Measurements from ENCODE around the gene AGTRAP. TPM values are rescaled to one million over a fixed set of nuclear protein-coding genes. Genes with fewer than 3 reads are reported as not detected.

Gene AGTRAP
- total and polyA plus RNA-seq, 2 of the 4 experiments (the other 2 are of a cell fraction): 21.5 to 57.7 TPM

DNA sequence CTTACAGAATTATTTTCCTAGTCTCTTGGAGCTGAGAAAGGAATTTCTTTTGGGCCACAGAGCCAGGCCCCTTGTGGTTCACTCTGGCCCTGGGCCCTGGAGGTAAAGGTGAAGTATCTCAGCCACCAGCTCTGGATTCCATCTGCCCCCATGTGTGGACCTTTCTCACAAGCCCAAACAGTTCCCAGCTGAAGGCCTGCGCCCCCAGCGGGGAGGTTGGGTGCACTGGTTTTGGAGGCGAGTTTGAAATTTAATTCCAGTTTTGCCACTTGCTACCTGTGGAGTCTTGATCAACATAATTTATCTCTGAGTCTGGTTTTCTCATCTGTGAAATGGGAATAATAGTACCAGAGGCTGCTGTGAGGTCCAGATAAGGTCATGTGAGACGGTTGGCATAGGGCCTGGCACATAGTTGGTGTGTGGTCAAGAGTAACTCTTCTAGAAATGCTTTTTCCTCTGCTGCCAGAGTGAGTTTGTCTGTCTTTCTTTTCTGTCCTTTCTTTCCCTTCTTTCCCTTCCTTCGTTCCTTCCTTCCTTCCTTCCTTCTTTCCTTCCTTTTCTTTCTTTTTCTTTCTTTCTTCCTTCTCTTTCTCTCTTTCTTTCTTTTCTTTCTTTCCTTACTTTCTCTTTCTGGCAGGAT, 6.1 kb downstream of the AGTRAP start:
- Histone ChIP-seq H2BK5ac (ENCODE audit: low read depth, low read length, poor library complexity, severe bottlenecking) (no peak overlapping the region), H4K5ac (ENCODE audit: low read depth, low read length) (no peak overlapping the region), H3K18ac (ENCODE audit: low read depth, low read length) (no peak overlapping the region), H3K4me2 (ENCODE audit: low read depth, low read length) (no peak overlapping the region), H3K36me3 (ENCODE audit: control insufficient read depth, insufficient read depth, low read length) (peaks cover 6% of the 10 kb centered on the region), H2AK5ac (ENCODE audit: low read depth, low read length) (no peak overlapping the region), H2AK9ac (replicated peaks; ENCODE audit: low read depth, low read length, poor library complexity) (no peak overlapping the region), H3K9ac (ENCODE audit: low read depth, low read length) (no peak overlapping the region), H3K9me1 (ENCODE audit: insufficient read depth, low read length) (peaks cover 7% of the 10 kb centered on the region; the same call in 1 of the 2 replicates), H3K9me3 (ENCODE audit: control insufficient read depth, insufficient read depth, low read length) (no peaks in the 10 kb centered on the region), H3K4me3 (ENCODE audit: insufficient read depth, low read depth, low read length) (no peak overlapping the region), H3K27me3 (ENCODE audit: control insufficient read depth, insufficient read depth, low read length) (no peaks in the 10 kb centered on the region), H3K4ac (ENCODE audit: low read depth, low read length) (no peak overlapping the region), H3K14ac (replicated peaks; ENCODE audit: low read depth, low read length) (no peak overlapping the region), H3K79me1 (ENCODE audit: low read depth in 1 of 2, low read length in 2 of 2) (peaks cover 22 to 27% of the 10 kb centered on the region in 2 experiments), H2BK120ac (ENCODE audit: low read depth, low read length) (no peak overlapping the region), H4K91ac (ENCODE audit: insufficient read depth, low read depth, low read length) (no peak overlapping the region), H3K23ac (ENCODE audit: low read depth, low read length) (no peak overlapping the region), H4K8ac (ENCODE audit: low read depth in 2 of 2, low read length in 2 of 2) (no peak overlapping the region), H2AFZ (replicated peaks; ENCODE audit: low read length, poor library complexity) (no peak overlapping the region), H2BK20ac (ENCODE audit: low read depth, low read length) (no peak overlapping the region), H3K4me1 (ENCODE audit: control insufficient read depth, insufficient read depth, low read length) (0 out of 2 replicates have a peak, but pooled peaks cover 2% of the 10 kb centered on the region), H3K27ac (ENCODE audit: insufficient read depth, low read length) (no peak overlapping the region), H3K56ac (ENCODE audit: extremely low read depth, insufficient read depth, low read length) (no peak overlapping the region), H4K20me1 (ENCODE audit: insufficient read depth, low read length) (peaks cover 4% of the 10 kb centered on the region; the same call in 1 of the 2 replicates), H2BK15ac (ENCODE audit: low read depth, low read length) (no peak overlapping the region)
- 100% methylated on average over 2 of the region's 5 CpGs; no CpG with 5 or more reads in 1 of the 2 experiments for WGBS, 2 experiments (ENCODE audit: extremely low coverage in 2 of 2, insufficient read length in 1 of 2)
- no peak for TF ChIP-seq NFE2L2 (IDR thresholded peaks at IDR 0.05; ENCODE audit: low read depth, low read length)
- TF ChIP-seq, protein P1, sequence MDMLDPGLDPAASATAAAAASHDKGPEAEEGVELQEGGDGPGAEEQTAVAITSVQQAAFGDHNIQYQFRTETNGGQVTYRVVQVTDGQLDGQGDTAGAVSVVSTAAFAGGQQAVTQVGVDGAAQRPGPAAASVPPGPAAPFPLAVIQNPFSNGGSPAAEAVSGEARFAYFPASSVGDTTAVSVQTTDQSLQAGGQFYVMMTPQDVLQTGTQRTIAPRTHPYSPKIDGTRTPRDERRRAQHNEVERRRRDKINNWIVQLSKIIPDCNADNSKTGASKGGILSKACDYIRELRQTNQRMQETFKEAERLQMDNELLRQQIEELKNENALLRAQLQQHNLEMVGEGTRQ (IDR thresholded peaks at IDR 0.05; ENCODE audit: low read depth, low read length): no peak
- TF ChIP-seq RFX5 (IDR thresholded peaks at IDR 0.05; ENCODE audit: low read depth, low read length): no peak
- no peak for TF ChIP-seq RCOR1 (IDR thresholded peaks at IDR 0.05; ENCODE audit: insufficient replicate concordance, low read length)
- TF ChIP-seq, protein P2, sequence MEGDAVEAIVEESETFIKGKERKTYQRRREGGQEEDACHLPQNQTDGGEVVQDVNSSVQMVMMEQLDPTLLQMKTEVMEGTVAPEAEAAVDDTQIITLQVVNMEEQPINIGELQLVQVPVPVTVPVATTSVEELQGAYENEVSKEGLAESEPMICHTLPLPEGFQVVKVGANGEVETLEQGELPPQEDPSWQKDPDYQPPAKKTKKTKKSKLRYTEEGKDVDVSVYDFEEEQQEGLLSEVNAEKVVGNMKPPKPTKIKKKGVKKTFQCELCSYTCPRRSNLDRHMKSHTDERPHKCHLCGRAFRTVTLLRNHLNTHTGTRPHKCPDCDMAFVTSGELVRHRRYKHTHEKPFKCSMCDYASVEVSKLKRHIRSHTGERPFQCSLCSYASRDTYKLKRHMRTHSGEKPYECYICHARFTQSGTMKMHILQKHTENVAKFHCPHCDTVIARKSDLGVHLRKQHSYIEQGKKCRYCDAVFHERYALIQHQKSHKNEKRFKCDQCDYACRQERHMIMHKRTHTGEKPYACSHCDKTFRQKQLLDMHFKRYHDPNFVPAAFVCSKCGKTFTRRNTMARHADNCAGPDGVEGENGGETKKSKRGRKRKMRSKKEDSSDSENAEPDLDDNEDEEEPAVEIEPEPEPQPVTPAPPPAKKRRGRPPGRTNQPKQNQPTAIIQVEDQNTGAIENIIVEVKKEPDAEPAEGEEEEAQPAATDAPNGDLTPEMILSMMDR (conservative IDR thresholded peaks at IDR 0.05; ENCODE audit: low read depth, low read length): no peak
- TF ChIP-seq FOS (IDR thresholded peaks at IDR 0.05; ENCODE audit: low read depth, low read length): no peak
- no peak for TF ChIP-seq MAZ (IDR thresholded peaks at IDR 0.05; ENCODE audit: borderline replicate concordance, low read depth, low read length)
- TF ChIP-seq RAD21 (IDR thresholded peaks at IDR 0.05; ENCODE audit: low read length): no peak
- no peak for TF ChIP-seq MXI1 (IDR thresholded peaks at IDR 0.05; ENCODE audit: borderline replicate concordance, low read depth, low read length)
- no peak for TF ChIP-seq MAFK (IDR thresholded peaks at IDR 0.05; ENCODE audit: low read depth, low read length)
- TF ChIP-seq POLR2A (IDR thresholded peaks at IDR 0.05; ENCODE audit: low read depth, low read length): no peak
- no peak for TF ChIP-seq CHD1 (IDR thresholded peaks at IDR 0.05; ENCODE audit: low read depth, low read length)
- TF ChIP-seq SMC3 (IDR thresholded peaks at IDR 0.05; ENCODE audit: low read depth, low read length): no peak
- TF ChIP-seq, protein P3, sequence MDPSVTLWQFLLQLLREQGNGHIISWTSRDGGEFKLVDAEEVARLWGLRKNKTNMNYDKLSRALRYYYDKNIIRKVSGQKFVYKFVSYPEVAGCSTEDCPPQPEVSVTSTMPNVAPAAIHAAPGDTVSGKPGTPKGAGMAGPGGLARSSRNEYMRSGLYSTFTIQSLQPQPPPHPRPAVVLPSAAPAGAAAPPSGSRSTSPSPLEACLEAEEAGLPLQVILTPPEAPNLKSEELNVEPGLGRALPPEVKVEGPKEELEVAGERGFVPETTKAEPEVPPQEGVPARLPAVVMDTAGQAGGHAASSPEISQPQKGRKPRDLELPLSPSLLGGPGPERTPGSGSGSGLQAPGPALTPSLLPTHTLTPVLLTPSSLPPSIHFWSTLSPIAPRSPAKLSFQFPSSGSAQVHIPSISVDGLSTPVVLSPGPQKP (IDR thresholded peaks at IDR 0.05; ENCODE audit: borderline replicate concordance, low read depth, low read length): no peak
- TF ChIP-seq BHLHE40 (IDR thresholded peaks at IDR 0.05; ENCODE audit: low read depth, low read length): no peak
- TF ChIP-seq CEBPB (IDR thresholded peaks at IDR 0.05; ENCODE audit: low read depth, low read length): no peak
- in situ Hi-C loops (cut with MboI; ENCODE audit: low sequenced_read_pairs): no loop called here
- intact Hi-C loops (cut with micrococcal nuclease): no loop called here
- ATAC-seq (ENCODE audit: low read depth): no peak
- BruUV-seq (replicated peaks): no TSS peak
- DNase-seq: no peak
- POLR2A ChIA-PET (ENCODE audit: unreplicated experiment): no interaction called here
- dilution Hi-C loops (cut with HindIII; ENCODE audit: low sequenced_read_pairs, unreplicated experiment): no loop called here
- CTCF ChIA-PET: no interaction called here

Data from IMR-90 (cell line).